ENCODE data around the gene ATG4C. TPM values are rescaled to one million over a fixed set of nuclear protein-coding genes. Genes with fewer than 3 reads are reported as not detected.

The ATG4C gene
- total RNA-seq, 1 experiment from 2014 or later, result 13.1 TPM

GRCh38 chr1:62796221-62796620, 12.3 kb downstream of the ATG4C start:
- no peak overlapping the region for H3K4ac ChIP-seq (ENCODE audit: low read depth, low read length)
- no peaks in the 10 kb centered on the region; the same call in 1 of the 2 replicates for H3K79me2 ChIP-seq (ENCODE audit: insufficient read depth, low read length)
- H3K23ac ChIP-seq (ENCODE audit: insufficient read length, low read depth, low read length), result no peak overlapping the region
- H3K18ac ChIP-seq (ENCODE audit: insufficient read length, low read depth, low read length), result no peak overlapping the region
- no peak overlapping the region for H3K4me2 ChIP-seq (ENCODE audit: insufficient read depth, insufficient read length, low read length)
- no peak overlapping the region for H2AFZ ChIP-seq (ENCODE audit: low read length)
- H3K9me3 ChIP-seq (ENCODE audit: control insufficient read depth, low read depth, low read length), result no peaks in the 10 kb centered on the region
- H2BK120ac ChIP-seq (ENCODE audit: low read depth, low read length, poor library complexity, severe bottlenecking), result no peak overlapping the region
- H4K8ac ChIP-seq (replicated peaks; ENCODE audit: insufficient read length, low read depth, low read length), result no peak overlapping the region
- H2BK15ac ChIP-seq (ENCODE audit: low read depth, low read length), result no peak overlapping the region
- H3K9me3 Mint-ChIP-seq, result no peaks in the 10 kb centered on the region
- no peak overlapping the region for H3T11ph ChIP-seq (ENCODE audit: low read length)
- no peaks in the 10 kb centered on the region for H4K20me1 ChIP-seq (ENCODE audit: control insufficient read depth, insufficient read depth, insufficient read length)
- H3K23me2 ChIP-seq (ENCODE audit: insufficient read length, low read depth, low read length, poor library complexity, severe bottlenecking), result no peaks in the 10 kb centered on the region
- no peaks in the 10 kb centered on the region; a peak in 1 of 7 replicates for H3K36me3 Mint-ChIP-seq (ENCODE audit: insufficient read depth in 1 of 3, low read depth in 3 of 3)
- no peak overlapping the region for H3K9ac ChIP-seq (ENCODE audit: extremely low read depth, insufficient read length, low read length)
- H3K27me3 Mint-ChIP-seq (ENCODE audit: low read depth), result no peaks in the 10 kb centered on the region
- H3K14ac ChIP-seq (ENCODE audit: insufficient read depth, low read length), result no peak overlapping the region
- no peak overlapping the region for H3K56ac ChIP-seq (ENCODE audit: insufficient read length, low read depth, low read length)
- H2BK12ac ChIP-seq (ENCODE audit: insufficient read length, low read depth, low read length), result no peak overlapping the region
- H2BK20ac ChIP-seq (ENCODE audit: low read depth, low read length, poor library complexity, severe bottlenecking), result no peak overlapping the region
- H4K5ac ChIP-seq (ENCODE audit: insufficient read length, low read depth, low read length), result no peak overlapping the region
- no peak overlapping the region for H3K4me3 Mint-ChIP-seq
- no peaks in the 10 kb centered on the region for H3K4me1 ChIP-seq (ENCODE audit: insufficient read depth, low read length)
- no peak overlapping the region for H4K91ac ChIP-seq (ENCODE audit: insufficient read length, low read depth, low read length)
- H3K79me1 ChIP-seq (ENCODE audit: insufficient read depth, low read depth, low read length, poor library complexity, severe bottlenecking), result peaks cover 3% of the 10 kb centered on the region
- H3K27ac Mint-ChIP-seq, result no peak overlapping the region
- no peak overlapping the region for H2AK5ac ChIP-seq (ENCODE audit: insufficient read length, low read length)
- TF ChIP-seq, protein P1, sequence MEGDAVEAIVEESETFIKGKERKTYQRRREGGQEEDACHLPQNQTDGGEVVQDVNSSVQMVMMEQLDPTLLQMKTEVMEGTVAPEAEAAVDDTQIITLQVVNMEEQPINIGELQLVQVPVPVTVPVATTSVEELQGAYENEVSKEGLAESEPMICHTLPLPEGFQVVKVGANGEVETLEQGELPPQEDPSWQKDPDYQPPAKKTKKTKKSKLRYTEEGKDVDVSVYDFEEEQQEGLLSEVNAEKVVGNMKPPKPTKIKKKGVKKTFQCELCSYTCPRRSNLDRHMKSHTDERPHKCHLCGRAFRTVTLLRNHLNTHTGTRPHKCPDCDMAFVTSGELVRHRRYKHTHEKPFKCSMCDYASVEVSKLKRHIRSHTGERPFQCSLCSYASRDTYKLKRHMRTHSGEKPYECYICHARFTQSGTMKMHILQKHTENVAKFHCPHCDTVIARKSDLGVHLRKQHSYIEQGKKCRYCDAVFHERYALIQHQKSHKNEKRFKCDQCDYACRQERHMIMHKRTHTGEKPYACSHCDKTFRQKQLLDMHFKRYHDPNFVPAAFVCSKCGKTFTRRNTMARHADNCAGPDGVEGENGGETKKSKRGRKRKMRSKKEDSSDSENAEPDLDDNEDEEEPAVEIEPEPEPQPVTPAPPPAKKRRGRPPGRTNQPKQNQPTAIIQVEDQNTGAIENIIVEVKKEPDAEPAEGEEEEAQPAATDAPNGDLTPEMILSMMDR (conservative IDR thresholded peaks at IDR 0.05), result no peak
- no peaks in the 10 kb centered on the region for H3K4me1 Mint-ChIP-seq
- H3K27me3 ChIP-seq (ENCODE audit: insufficient read depth, low read length), result no peaks in the 10 kb centered on the region
- no peak overlapping the region for H3K27ac ChIP-seq (ENCODE audit: insufficient read length, low read depth, low read length)
- H2BK5ac ChIP-seq (ENCODE audit: insufficient read length, low read length), result no peak overlapping the region
- DNase-seq, result no peak

All from H9 (cell line).